HepG2 (cell line): ENCODE measurements around the gene HSD3B7. TPM values are rescaled to one million over a fixed set of nuclear protein-coding genes. Genes with fewer than 3 reads are reported as not detected.

ENCODE experiments used
- ATF5 ChIP-seq: sonication (generic); formaldehyde crosslinking; IDR thresholded peaks from 2 replicates; pipeline ENCODE4 v1.4.0; 2020; ENCODE audit warnings: mild to moderate bottlenecking, low read depth, missing genetic modification reagents
- GMEB1 ChIP-seq: sonication (generic); formaldehyde crosslinking; IDR thresholded peaks from 2 replicates; pipeline ENCODE4 v1.5.1; 2020; ENCODE audit warnings: missing genetic modification reagents, mild to moderate bottlenecking, borderline replicate concordance
- KDM5A ChIP-seq: fragments of 200-600 bp; sonication (generic); IDR thresholded peaks from 2 replicates; pipeline ENCODE4 v1.7.0; 2018; ENCODE audit warnings: antibody characterized with exemption, mild to moderate bottlenecking, low read length, borderline replicate concordance
- KMT2B ChIP-seq: IDR thresholded peaks from 2 replicates; pipeline ENCODE4 v1.6.1; 2016; ENCODE audit warnings: missing genetic modification reagents, missing compliant biosample characterization
- MYC ChIP-seq: sonication (generic); formaldehyde crosslinking; IDR thresholded peaks from 2 replicates; pipeline ENCODE4 v1.9.0; 2021; ENCODE audit warnings: missing genetic modification reagents, borderline replicate concordance
- PREB ChIP-seq: sonication (generic); formaldehyde crosslinking; IDR thresholded peaks from 2 replicates; pipeline ENCODE4 v1.4.0; 2020; ENCODE audit warnings: missing genetic modification reagents
- SCMH1 ChIP-seq: sonication (generic); formaldehyde crosslinking; IDR thresholded peaks from 2 replicates; pipeline ENCODE4 v1.9.0; 2021; ENCODE audit warnings: missing genetic modification reagents, mild to moderate bottlenecking, borderline replicate concordance
- SMAD3 ChIP-seq: sonication (generic); formaldehyde crosslinking; IDR thresholded peaks from 2 replicates; pipeline ENCODE4 v1.4.0; 2020; ENCODE audit warnings: missing genetic modification reagents
- SMYD3 ChIP-seq: sonication (generic); formaldehyde crosslinking; IDR thresholded peaks from 2 replicates; pipeline ENCODE4 v1.8.1; 2023; ENCODE audit warnings: mild to moderate bottlenecking, missing genetic modification reagents
- ZNF280B ChIP-seq: sonication (generic); formaldehyde crosslinking; IDR thresholded peaks from 2 replicates; pipeline ENCODE4 v1.5.0; 2020; ENCODE audit warnings: missing genetic modification reagents, mild to moderate bottlenecking, borderline replicate concordance
- ZNF570 ChIP-seq: sonication (generic); formaldehyde crosslinking; IDR thresholded peaks from 2 replicates; pipeline ENCODE4 v1.4.0; 2020; ENCODE audit warnings: mild to moderate bottlenecking, missing genetic modification reagents, borderline replicate concordance
- ZNF691 ChIP-seq: sonication (generic); formaldehyde crosslinking; IDR thresholded peaks from 2 replicates; pipeline ENCODE4 v1.4.0; 2020; ENCODE audit warnings: missing genetic modification reagents, low read depth, mild to moderate bottlenecking, borderline replicate concordance
- ZSCAN25 ChIP-seq: sonication (generic); formaldehyde crosslinking; IDR thresholded peaks from 2 replicates; pipeline ENCODE4 v1.8.0; 2022; ENCODE audit warnings: mild to moderate bottlenecking, missing genetic modification reagents
- ZZZ3 ChIP-seq: sonication (generic); formaldehyde crosslinking; IDR thresholded peaks from 2 replicates; pipeline ENCODE4 v1.4.0; 2020; ENCODE audit warnings: missing genetic modification reagents, mild to moderate bottlenecking, borderline replicate concordance
- polyA plus RNA-seq, 8 experiments: library from polyadenylated mRNA; depleted of rRNA in 3 of 8; stranded (reverse) in 7 of 8; unstranded in 1 of 8; fragments of >200 nt; fragmentation: Illumina TruSeq in 4 of 8; extraction: Trizol in 4 of 8; gene quantifications; 2 replicates each; pipeline versions ENCODE4 v1.2.1 to v1.2.3, GENCODE V29; 2011 to 2016; ENCODE audit warnings: low read depth in 4 of 8, missing spikeins in 1 of 8, mixed read lengths in 1 of 8; ENCODE audit not compliant: insufficient read depth in 1 of 8
- total RNA-seq, 5 experiments: library from RNA; depleted of rRNA; stranded (reverse); fragments of >200 nt; fragmentation: Illumina TruSeq; extraction: Trizol; gene quantifications; 2 replicates each; pipeline ENCODE4 v1.2.3, GENCODE V29; 2016; ENCODE audit warnings: low read depth in 1 of 5
- TF ChIP-seq, protein P1 (sequence below): sonication (generic); formaldehyde crosslinking; IDR thresholded peaks from 2 replicates; pipeline ENCODE4 v1.5.0; 2020; ENCODE audit warnings: mild to moderate bottlenecking, missing genetic modification reagents, borderline replicate concordance
- TF ChIP-seq, protein P2 (sequence below): sonication (generic); formaldehyde crosslinking; IDR thresholded peaks from 2 replicates; pipeline ENCODE4 v1.5.1; 2020; ENCODE audit warnings: missing genetic modification reagents, mild to moderate bottlenecking, borderline replicate concordance

HSD3B7 gene
- total and polyA plus RNA-seq, 2 of the 13 experiments (the other 11 are each of a cell fraction or from before 2014, with no cell fraction given) = 32.9 to 69.7 TPM

DNA sequence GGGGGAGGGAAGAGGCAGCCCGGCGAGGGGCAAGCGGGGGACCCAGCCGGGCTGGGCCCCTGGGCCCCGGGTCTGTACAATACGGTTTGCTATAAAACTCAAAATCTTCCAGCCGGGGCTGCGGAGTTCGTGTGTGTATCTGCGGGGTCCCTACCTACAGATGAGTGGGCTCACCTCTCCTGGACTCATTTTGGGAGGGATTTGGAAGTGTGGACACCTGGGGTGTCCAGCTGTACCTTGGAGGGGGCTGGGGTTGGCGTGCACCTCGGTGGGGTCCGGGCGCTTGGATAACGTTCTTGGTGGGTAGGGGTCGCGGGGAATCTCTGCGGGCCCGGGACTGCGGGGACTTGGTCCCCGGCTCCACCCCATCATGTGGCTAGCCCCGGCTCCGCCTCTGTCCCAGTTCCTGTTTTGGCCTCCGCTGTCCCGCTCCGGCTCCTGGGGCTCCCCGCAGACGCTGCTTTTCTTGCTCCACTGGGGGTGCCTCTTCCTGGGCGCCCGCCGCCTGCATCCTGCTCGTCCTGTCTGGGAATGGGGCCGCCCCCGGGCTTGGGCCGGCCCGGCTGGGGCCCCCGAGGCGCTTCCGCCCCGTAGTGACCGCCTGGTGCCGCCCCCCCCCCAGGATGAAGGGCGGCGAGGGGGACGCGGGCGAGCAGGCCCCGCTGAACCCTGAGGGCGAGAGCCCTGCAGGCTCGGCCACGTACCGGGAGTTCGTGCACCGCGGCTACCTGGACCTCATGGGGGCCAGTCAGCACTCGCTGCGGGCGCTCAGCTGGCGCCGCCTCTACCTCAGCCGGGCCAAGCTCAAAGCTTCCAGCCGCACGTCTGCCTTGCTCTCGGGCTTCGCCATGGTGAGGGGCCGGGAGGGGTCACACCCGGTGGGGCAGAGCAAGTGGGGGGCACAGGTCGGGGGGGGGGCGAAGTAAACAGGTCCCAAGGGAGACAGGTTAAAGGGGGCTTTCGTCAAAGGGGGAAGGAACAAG is 36.0 kb upstream of the HSD3B7 start, which contains the start of gene ORAI3 (continued):
- TF ChIP-seq, protein P1, sequence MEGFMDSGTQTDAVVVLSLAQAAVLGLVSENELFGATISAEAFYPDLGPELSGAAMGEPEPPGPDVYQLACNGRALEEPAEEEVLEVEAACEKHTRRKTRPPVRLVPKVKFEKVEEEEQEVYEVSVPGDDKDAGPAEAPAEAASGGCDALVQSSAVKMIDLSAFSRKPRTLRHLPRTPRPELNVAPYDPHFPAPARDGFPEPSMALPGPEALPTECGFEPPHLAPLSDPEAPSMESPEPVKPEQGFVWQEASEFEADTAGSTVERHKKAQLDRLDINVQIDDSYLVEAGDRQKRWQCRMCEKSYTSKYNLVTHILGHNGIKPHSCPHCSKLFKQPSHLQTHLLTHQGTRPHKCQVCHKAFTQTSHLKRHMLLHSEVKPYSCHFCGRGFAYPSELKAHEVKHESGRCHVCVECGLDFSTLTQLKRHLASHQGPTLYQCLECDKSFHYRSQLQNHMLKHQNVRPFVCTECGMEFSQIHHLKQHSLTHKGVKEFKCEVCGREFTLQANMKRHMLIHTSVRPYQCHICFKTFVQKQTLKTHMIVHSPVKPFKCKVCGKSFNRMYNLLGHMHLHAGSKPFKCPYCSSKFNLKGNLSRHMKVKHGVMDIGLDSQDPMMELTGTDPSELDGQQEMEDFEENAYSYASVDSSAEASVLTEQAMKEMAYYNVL (CRISPR knock-in tag) = no peak
- no peak for TF ChIP-seq GMEB1
- TF ChIP-seq KDM5A = peak; percentile 31; the same call in 1 of the 2 replicates
- TF ChIP-seq KMT2B (CRISPR knock-in tag) = no peak
- no peak; the same call in 1 of the 2 replicates for TF ChIP-seq ZNF691 (CRISPR knock-in tag)
- TF ChIP-seq SMAD3 = no peak
- TF ChIP-seq ZNF280B (CRISPR knock-in tag) = no peak
- no peak for TF ChIP-seq ZNF570
- TF ChIP-seq ZZZ3 = no peak
- TF ChIP-seq ATF5 (CRISPR knock-in tag) = 0 out of 2 replicates have a peak, but pooled peaks have one; percentile 15
- TF ChIP-seq, protein P2, sequence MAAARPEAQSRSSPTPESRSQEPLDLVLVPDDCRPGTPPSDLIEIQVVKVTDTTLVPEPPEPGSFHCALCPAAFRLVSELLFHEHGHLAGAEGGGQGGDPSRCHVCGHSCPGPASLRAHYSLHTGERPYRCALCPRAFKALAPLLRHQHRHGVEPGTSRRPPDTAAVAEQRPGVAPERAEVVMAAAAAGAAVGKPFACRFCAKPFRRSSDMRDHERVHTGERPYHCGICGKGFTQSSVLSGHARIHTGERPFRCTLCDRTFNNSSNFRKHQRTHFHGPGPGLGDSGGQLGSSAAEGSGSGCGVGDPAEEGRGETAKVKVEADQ (CRISPR knock-in tag) = 0 out of 2 replicates have a peak, but pooled peaks have one; percentile 43
- TF ChIP-seq PREB (CRISPR knock-in tag) = no peak
- no peak; the same call in 1 of the 2 replicates for TF ChIP-seq ZSCAN25 (CRISPR knock-in tag)
- TF ChIP-seq SMYD3 (CRISPR knock-in tag) = 0 out of 2 replicates have a peak, but pooled peaks have one; percentile 2
- TF ChIP-seq SCMH1 (CRISPR knock-in tag) = no peak
- peak; percentile 78; the same call in 1 of the 2 replicates for TF ChIP-seq MYC
